Activated T-helper 17 cell treated with anti-CD3 and anti-CD28 coated beads, Interleukin-2, amount 50 U/mL, for 72 hours (primary cell): ENCODE measurements around the gene BLOC1S4. TPM values are rescaled to one million over a fixed set of nuclear protein-coding genes. Genes with fewer than 3 reads are reported as not detected.

ENCODE experiments used
- total RNA-seq, 2 donors: library from RNA; stranded (reverse); gene quantifications; one replicate each; pipeline ENCODE4 v1.2.3, GENCODE V29; 2022

The BLOC1S4 gene
- total RNA-seq, 2 donors from 2014 or later, result 15.9 to 17.7 TPM

Other genes with a start within 250 kb of the BLOC1S4 start
- not detected for gene PPP2R2C, start 243.6 kb upstream of the BLOC1S4 start, total RNA-seq
- gene MAN2B2, start 141.0 kb upstream of the BLOC1S4 start, total RNA-seq, result 10 to 100 TPM; 19.5 to 20.3 TPM
- gene MRFAP1, start 75.5 kb upstream of the BLOC1S4 start, total RNA-seq, result 10 to 100 TPM; 86.7 to 96.7 TPM
- 1 to 10 TPM in 1 of 2 donors, under 1 TPM in 1; 0.87 to 2.5 TPM for gene S100P, start 22.3 kb upstream of the BLOC1S4 start, total RNA-seq
- 10 to 100 TPM; 35.8 to 53.6 TPM for gene MRFAP1L1, start 6.3 kb upstream of the BLOC1S4 start, total RNA-seq
- 10 to 100 TPM in 1 of 2 donors, 1 to 10 TPM in 1; 9.4 to 10.5 TPM for gene KIAA0232, start 66.6 kb downstream of the BLOC1S4 start, total RNA-seq
- gene TBC1D14, start 193.7 kb downstream of the BLOC1S4 start, total RNA-seq, result 10 to 100 TPM; 44.1 to 63.8 TPM